Measurements from ENCODE around the gene SNAPC4. TPM values are rescaled to one million over a fixed set of nuclear protein-coding genes. Genes with fewer than 3 reads are reported as not detected.
"Not testable (repeated sequence)": the region's sequence is repeated elsewhere in the genome, so short reads cannot be mapped to it uniquely, and the experiment has no call there.

The SNAPC4 gene
- total and polyA plus RNA-seq, 10 donors = 4.6 to 14.5 (median 10.1) TPM

GRCh38 chr9:136410500-136411287 is 10.7 kb upstream of the SNAPC4 start, which contains the start of the genes ENTR1 and PMPCA:
ENTR1 (minus strand) TSS chr9:136410614; CDS start chr9:136410397, 217 bp downstream.
PMPCA (plus strand) TSS chr9:136410658; CDS start chr9:136410669, 11 bp downstream.
- intact Hi-C loops (cut with DNase I; ENCODE audit: low total_unique reads) = no loop called here

GRCh38 chr9:136409557-136410455 is 9.8 kb upstream of the SNAPC4 start:
- peak overlapping the region; percentile 60 to 94 (median 90) for H3K27ac ChIP-seq
- TF ChIP-seq POLR2AphosphoS5 (IDR thresholded peaks at IDR 0.05) (peak in 2 of 3 donors; percentile 30 to 38), POLR2A (IDR thresholded peaks at IDR 0.05) (no peak)
- peak overlapping the region; percentile 71 to 99 (median 94) for H3K4me3 ChIP-seq
- peak; percentile 87 for DNase-seq
- WGBS, 5 donors = 4 to 14% (median 8%) methylated on average over 24 to 71 of the region's 71 CpGs
- H3K9me3 ChIP-seq = no peaks in the 10 kb centered on the region
- H3K4me1 ChIP-seq = peaks cover 19 to 81% (median 48%) of the 10 kb centered on the region in 6 donors
- intact Hi-C loops (cut with DNase I; ENCODE audit: low total_unique reads) = no loop called here
- peaks cover 4 to 65% (median 54%) of the 10 kb centered on the region in 6 donors for H3K36me3 ChIP-seq
- H3K27me3 ChIP-seq (replicated peaks in 1 of 7) = no peaks in the 10 kb centered on the region

More at GRCh38 chr9:136410500-136411287, 10.7 kb upstream of the SNAPC4 start, which contains the start of the genes ENTR1 and PMPCA:
- Histone ChIP-seq H3K27me3 (replicated peaks in 1 of 7) (no peaks in the 10 kb centered on the region), H3K4me1 (peaks cover 19 to 72% (median 40%) of the 10 kb centered on the region in 6 donors), H3K27ac (peak within 1 kb of the TSS; percentile 83 to 94 (median 90)), H3K4me3 (peak within 1 kb of the TSS; percentile 88 to 99 (median 97)), H3K36me3 (peaks cover 4 to 65% (median 55%) of the 10 kb centered on the region in 6 donors), H3K9me3 (no peaks in the 10 kb centered on the region)
- 0 to 1% (median 0%) methylated on average over 29 to 83 of the region's 83 CpGs for WGBS, 5 donors
- DNase-seq = peak; percentile 98
- TF ChIP-seq POLR2AphosphoS5 (IDR thresholded peaks at IDR 0.05) (peak; percentile 99 to 100 (median 100)), POLR2A (IDR thresholded peaks at IDR 0.05) (peak; percentile 25 to 87 (median 63)), CTCF (IDR thresholded peaks at IDR 0.05 in 8 of 11, conservative IDR thresholded peaks at IDR 0.05 in 3 of 11) (peak in 1 of 11 experiments; percentile 12)

DNA sequence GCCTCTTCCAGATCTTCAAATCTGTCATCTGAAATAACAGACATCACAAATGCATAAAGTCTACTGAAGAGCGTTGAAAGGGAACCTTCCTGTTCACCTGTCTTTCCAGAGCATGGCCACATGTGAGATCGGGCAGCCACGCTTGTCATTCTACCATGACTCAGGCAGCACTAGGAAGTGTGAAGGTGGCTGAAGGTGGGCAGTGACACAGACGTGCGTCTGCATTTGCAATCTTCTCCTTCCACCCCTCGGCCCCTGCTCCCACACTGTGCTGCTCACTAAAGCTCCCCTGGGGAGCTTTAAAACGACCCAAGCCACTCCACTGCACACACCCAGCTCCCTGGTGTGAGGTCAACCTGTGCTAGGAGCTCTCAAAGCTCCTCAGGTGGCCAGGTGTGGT is 7.9 kb upstream of the SNAPC4 start:
- H3K27ac ChIP-seq = no peak overlapping the region
- H3K4me1 ChIP-seq = peaks cover 29 to 91% (median 61%) of the 10 kb centered on the region in 6 donors
- intact Hi-C loops (cut with DNase I; ENCODE audit: low total_unique reads) = no loop called here
- no peaks in the 10 kb centered on the region for H3K9me3 ChIP-seq
- DNase-seq = no peak
- H3K27me3 ChIP-seq (replicated peaks in 1 of 7) = no peaks in the 10 kb centered on the region
- WGBS, 5 donors = 78 to 85% (median 83%) methylated on average over 7 of the region's 7 CpGs
- TF ChIP-seq CTCF (IDR thresholded peaks at IDR 0.05 in 8 of 11, conservative IDR thresholded peaks at IDR 0.05 in 3 of 11) = no peak
- no peak for TF ChIP-seq POLR2A (IDR thresholded peaks at IDR 0.05)
- TF ChIP-seq POLR2AphosphoS5 (IDR thresholded peaks at IDR 0.05) = no peak
- peaks cover 4 to 61% (median 40%) of the 10 kb centered on the region in 6 donors for H3K36me3 ChIP-seq
- no peak overlapping the region for H3K4me3 ChIP-seq

GRCh38 chr9:136407061-136407460 is 7.1 kb upstream of the SNAPC4 start:
- Histone ChIP-seq H3K4me1 (peaks cover 29 to 87% (median 57%) of the 10 kb centered on the region in 6 donors), H3K36me3 (peaks cover 0 to 60% (median 37%) of the 10 kb centered on the region in 6 donors)
- H3K27ac ChIP-seq; H3K27me3 ChIP-seq (replicated peaks in 1 of 7); H3K9me3 ChIP-seq; DNase-seq; intact Hi-C loops (cut with DNase I; ENCODE audit: low total_unique reads); H3K4me3 ChIP-seq: not testable (repeated sequence)
- 95 to 98% (median 96%) methylated on average over 25 to 28 of the region's 28 CpGs for WGBS, 5 donors
- peak in 1 of 3 donors; percentile 15 for TF ChIP-seq POLR2AphosphoS5 (IDR thresholded peaks at IDR 0.05)

DNA sequence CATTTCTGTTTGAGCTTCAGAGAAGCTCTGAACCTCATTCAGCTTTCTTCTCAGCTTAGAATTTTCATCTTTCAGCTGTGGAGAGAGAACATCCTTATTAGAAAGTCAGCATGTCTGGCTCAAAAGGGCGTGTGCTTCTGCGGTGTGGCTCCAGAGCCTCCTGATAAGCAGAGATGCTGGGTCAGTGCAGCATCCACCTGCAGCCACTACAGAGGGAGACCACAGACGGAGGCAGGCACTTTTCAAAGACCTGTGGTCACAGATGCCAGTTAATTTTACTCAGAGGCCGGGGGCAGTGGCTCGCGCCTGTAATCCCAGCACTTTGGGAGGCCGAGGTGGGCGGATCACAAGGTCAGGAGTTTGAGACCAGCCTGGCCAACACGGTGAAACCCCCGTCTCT is 5.9 kb upstream of the SNAPC4 start:
- H3K27me3 ChIP-seq (replicated peaks in 1 of 7); DNase-seq; intact Hi-C loops (cut with DNase I; ENCODE audit: low total_unique reads); H3K27ac ChIP-seq; H3K4me3 ChIP-seq; H3K9me3 ChIP-seq: not testable (repeated sequence)
- peaks cover 18 to 78% (median 46%) of the 10 kb centered on the region in 6 donors for H3K4me1 ChIP-seq
- 88 to 96% (median 90%) methylated on average over 10 of the region's 10 CpGs for WGBS, 5 donors
- peaks cover 0 to 63% (median 37%) of the 10 kb centered on the region in 6 donors for H3K36me3 ChIP-seq
